ENCODE results near the gene MAN2A2.

MAN2A2 gene

DNA sequence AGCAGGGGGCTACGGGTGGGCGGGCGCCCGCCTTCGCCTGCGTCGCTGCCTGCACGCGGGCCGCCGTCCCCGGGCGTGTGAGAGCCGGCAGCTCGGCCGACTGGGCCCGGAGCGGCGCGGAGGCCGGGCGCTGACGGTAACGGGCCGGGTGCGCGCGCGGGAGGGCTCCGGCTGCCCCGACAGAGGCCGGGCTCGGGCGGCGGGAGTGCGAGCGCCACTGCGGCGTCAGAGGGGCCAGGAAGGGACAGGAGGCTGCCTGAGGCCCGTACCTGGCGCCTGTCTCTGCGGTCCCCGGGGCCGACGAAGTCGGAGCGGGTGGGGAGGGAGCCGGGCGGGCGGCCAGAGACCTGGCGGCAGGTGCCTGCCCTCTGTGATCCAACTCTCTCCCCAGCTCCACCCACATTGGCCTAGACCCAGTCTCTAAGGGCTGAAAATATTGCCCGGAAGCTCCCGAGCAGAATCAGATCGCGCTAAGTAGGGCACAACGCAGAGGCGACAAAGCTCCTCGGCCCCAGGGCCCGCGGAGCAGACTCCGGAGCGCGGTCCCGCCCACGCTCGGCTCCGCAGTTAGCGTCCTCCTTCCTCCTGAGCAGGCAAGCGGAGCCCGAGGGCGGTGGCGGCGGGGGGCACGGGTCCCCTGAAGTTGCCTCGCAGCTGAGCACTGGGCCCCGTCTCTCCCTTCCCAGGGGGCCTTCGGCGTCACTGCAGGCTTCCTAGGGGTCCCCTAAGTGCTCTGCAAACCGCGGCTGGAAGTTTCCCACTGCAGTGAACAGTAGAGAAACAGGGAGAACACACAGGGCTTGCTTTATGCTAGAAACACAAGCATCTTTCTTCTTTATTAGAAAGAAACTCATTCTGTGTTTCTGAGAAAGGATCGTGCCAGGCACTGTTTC is at the start of gene MAN2A2:
Gene MAN2A2 (plus strand): TSS at position 463 of the 893 bp plus-strand sequence. CDS start 906 bp downstream, outside the sequence.
- in situ Hi-C loops (cut with HindIII; ENCODE audit: low sequenced_read_pairs): no loop called here

DNA sequence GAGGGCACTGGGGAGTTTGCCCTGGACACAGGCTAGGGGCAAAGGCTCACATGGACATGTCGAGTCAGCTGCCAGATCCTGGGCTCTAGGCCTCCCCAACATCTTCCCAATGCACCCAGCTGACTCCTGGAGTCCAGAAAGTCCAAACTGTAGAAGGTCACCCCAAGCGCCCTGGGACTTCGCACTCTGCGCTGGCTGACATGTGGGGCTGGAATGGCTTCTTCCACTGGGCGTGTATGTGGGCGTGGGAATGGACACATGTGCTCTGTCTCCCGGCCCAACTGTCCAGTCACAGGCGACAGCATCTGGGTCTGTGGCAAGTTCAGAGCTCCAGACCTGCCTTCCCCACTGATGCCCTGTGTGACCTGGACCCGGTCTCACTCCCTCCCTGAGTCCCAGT is 48.0 kb upstream of the MAN2A2 start:
- in situ Hi-C loops (cut with HindIII; ENCODE audit: low sequenced_read_pairs): no loop called here

GRCh38 chr15:90857337-90857736 is 45.8 kb upstream of the MAN2A2 start:
- in situ Hi-C loops (cut with HindIII; ENCODE audit: low sequenced_read_pairs): no loop called here

DNA sequence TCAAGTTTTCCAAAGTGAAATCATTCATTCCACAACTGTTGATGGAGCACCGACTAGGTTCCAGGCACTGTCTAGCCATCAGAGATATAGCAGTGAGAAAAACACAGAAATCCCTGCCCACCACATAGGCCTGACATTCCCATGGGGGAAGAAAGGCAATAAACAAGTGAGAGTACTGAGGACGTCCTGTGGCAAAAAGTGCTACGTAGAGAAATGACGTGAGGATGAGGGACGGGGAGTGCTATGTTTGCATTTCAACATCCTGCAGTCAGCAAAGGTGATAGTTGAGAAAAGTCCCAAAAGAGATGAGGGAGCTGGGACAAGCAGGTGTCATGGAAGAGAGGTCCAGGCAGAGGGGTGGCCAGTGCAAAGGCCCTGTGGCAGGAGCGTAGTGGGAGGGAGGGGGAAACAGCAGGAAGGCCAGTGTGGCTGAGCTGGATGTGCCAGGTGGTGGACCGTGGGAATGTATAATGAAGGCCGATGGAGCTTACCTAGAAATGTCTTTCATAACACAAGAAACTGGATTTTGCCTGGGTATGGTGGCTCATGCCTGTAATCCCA is 45.1 kb upstream of the MAN2A2 start:
- in situ Hi-C loops (cut with HindIII; ENCODE audit: low sequenced_read_pairs): no loop called here

GRCh38 chr15:90859234-90860131 is 43.6 kb upstream of the MAN2A2 start:
- in situ Hi-C loops (cut with HindIII; ENCODE audit: low sequenced_read_pairs): no loop called here

GRCh38 chr15:90860450-90860849 is 42.7 kb upstream of the MAN2A2 start:
- in situ Hi-C loops (cut with HindIII; ENCODE audit: low sequenced_read_pairs): no loop called here

DNA sequence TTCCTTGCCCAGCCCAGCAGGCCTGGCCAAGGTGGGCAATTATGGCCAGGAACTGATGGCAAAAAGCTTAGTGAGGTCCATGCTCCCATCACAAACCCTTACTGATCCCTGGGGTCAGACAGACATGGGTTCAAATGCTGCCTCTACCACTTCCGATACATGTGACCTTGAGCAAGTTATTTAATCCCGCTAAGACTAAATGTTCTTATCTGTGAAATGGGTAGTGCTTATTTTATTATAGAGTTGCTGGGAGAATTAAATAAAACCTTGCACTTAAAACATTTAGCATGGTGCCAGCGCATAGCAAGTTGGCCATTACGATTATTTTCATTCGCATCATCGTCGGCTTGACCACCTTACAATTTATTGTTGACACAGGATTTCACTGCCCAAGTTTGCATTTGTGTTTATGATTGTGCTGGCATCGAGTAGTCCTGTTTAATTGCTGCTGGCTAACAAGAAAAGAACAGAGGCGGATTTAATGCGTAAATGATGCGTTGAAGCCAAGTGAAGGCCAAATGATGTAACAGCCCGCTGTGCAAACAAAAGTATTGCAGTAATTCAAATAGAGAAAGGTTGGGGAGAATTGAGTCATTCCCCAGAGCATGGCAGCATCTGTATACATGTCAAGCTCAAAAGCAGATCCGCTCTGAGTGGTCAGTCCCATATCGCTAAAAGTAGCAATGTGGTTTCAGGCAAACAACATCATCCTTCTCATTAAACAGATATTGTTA is 42.0 kb upstream of the MAN2A2 start:
- in situ Hi-C loops (cut with HindIII; ENCODE audit: low sequenced_read_pairs): no loop called here

DNA sequence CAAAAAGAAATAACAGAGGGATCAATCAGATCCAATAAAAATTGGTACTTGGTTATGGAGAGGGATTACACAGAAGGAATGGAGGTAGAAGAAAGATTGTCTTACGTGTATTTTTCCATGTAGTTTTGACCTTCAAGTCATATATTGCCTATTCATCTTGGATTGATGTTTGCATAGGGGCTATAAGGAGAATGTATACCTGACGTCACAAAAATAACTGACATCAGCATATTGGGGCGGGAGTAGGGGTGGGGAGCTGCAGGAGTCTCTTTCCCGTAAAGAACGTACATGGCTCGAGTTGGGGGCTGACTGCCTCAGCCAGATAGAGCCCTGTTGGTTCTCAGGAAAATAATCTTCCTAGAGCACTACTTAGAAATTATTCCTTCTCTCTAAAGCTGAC is 40.6 kb upstream of the MAN2A2 start:
- in situ Hi-C loops (cut with HindIII; ENCODE audit: low sequenced_read_pairs): no loop called here

DNA sequence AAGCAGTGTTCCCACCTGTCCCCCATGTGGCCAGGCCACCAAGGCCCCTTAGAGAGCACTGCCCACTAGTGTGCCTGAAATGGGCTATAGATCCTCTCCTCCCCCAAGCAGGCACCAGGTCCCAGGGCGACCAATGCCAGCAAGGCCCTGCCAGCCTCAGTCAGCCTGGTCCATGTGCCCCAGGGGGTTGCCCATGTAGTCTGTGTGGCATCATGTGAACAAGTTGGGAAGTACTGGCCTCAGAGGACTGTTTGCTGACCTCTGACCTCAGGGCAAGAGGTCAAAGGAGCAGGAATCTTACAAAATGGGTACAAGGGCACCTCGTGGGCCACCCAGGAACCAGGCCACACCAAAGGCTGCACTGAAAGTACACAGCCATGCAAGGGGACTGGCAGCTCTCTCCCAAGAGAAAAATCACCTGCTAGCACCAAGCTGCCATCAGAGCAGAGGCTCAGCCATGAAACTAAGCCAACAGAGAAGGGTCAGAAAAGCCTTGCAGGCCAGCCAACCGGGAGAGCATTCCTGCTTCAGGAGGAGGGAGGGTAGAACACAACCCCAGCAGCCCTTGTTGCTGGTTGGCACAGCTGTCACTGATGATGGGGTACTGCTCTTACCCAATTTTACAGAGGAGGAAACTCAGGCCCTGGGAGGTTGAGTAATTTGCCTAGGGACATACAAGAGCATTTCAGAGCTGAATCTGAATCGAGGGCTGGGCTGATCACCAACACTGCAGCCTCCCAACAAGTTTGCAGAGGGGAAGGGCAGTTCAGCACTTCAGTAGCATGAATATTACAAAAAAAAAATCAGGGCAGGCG is 39.9 kb upstream of the MAN2A2 start:
- in situ Hi-C loops (cut with HindIII; ENCODE audit: low sequenced_read_pairs): no loop called here

DNA sequence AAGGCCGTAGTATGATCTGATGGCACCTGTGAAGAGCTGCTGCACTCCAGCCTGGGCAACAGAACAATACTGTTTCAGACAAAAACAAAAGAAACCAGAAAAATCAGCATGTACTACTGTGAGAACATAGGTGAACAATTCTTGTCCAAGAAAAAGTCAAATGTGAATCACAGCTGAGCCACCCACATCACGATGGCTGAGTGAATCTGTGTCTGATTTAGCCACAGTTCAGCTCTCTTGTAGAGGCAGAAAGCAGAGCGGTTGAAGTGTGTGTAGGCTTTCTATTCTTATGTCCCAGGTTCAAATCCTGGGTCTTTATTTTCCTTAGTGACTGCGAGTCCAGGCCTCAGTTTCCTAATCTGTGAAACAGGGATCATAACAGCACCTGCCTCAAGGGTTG is 39.1 kb upstream of the MAN2A2 start:
- in situ Hi-C loops (cut with HindIII; ENCODE audit: low sequenced_read_pairs): no loop called here

DNA sequence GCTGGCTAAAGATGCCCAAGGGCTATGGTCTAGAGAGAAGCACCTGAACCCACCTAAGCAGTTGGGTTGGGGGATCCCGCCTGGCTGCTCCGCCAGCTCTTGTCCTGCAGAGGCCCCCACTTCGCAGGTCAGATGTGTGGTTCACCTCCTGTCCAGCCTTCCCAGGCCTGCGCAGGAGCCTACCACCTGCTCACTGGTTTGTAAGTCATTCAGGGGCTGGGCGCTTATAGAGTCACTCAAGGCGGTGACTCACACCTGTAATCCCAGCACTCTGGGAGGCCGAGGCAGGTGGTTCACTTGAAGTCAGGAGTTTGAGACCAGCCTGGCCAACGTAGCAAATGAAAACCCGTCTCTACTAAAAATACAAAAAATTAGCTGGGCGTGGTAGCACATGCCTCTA is 38.6 kb upstream of the MAN2A2 start:
- in situ Hi-C loops (cut with HindIII; ENCODE audit: low sequenced_read_pairs): no loop called here

DNA sequence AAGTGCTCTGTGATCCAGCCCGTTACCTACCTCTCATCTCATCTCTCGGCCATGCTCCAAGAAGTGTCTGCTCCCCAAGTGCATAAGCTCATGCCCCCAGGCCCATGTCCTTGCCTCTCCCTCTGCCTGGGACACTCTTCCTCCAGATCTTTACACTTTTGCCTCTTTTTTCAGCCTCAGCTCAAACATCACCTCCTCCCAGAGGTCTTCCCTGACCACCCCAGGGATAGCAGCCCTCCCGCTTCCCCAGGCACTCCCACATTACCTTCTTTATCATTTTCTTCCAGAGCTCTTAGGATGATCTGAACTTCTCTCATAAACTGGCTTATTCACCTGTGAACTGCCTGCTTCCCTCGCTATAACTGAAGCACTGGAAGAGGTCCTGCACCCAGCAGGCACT is 37.4 kb upstream of the MAN2A2 start:
- in situ Hi-C loops (cut with HindIII; ENCODE audit: low sequenced_read_pairs): no loop called here

DNA sequence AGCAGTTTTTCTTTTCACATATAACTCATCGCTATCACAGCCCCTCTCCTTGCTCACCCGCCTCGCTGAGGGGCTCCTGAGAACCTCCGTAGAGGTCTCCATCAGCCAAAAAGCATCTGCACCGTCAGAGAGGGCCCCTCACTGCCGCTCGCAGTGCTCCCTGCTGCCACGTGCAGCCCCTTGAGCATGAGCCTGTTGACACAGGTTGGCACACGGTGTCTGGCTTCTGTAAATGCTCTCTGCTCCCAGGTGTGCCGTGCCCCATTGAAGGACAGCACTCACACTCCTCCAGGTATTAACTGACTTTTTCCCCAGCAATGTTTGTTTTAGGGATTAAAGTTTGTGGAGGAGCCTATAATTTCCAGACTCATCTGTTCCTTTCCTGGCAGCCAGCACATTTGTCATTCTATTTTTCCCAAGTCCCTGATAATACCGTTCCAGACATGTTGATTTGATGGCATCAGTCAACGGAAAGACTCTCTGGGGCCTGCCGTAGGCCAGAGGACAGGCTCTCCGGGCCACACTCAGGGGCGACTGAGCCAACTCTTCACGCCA is 36.9 kb upstream of the MAN2A2 start:
- in situ Hi-C loops (cut with HindIII; ENCODE audit: low sequenced_read_pairs): no loop called here

GRCh38 chr15:90866800-90867199 is 36.3 kb upstream of the MAN2A2 start:
- in situ Hi-C loops (cut with HindIII; ENCODE audit: low sequenced_read_pairs): no loop called here

DNA sequence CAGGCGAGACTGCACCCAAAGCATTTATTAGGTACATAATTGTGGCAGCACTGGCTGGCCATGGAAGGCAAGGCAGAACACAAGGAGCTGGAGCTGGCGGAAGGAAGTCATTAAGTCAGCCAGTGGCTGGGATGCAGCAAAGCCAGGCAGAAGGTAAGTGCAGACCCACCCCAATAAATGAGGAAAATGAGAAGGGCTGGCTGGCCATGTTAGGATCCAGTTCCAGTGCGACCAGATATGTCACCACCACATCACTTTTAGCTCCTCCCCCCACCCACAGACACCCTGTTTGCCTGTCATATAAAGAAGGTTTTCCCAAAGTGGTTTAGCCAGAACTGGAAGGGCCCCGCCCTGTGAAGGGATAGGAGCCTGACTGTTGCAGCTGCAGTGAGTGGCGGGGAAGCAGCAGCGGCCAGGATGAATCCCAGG is 34.8 kb upstream of the MAN2A2 start, which contains the start of gene FURIN:
Gene FURIN (plus strand): TSS at position 328 of the 429 bp plus-strand sequence. CDS start 7,153 bp downstream, outside the sequence.
- in situ Hi-C loops (cut with HindIII; ENCODE audit: low sequenced_read_pairs): no loop called here

DNA sequence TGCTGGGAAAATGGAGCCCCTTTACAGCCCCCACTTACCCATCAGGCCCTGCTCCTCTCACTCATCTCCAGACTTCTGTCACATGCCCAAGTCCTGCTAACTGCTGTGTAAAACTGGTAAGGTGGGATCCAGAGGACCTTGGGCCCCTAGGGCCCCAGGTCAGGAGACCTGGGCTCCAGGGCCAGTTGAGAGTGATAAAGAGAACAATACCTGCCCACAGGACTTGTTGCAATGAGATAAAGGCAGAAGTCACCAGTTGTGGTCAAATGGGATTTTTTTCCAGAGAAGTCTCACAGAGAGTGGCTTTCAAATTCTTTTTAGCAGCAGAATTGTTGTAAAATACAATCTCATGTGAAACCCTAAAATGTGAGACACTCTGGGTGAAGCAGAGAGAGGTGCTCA is 34.0 kb upstream of the MAN2A2 start:
- in situ Hi-C loops (cut with HindIII; ENCODE audit: low sequenced_read_pairs): no loop called here

- in situ Hi-C loops (cut with HindIII; ENCODE audit: low sequenced_read_pairs): no loop called here
These were observed 33.3 kb upstream of the MAN2A2 start for GRCh38 chr15:90869601-90870353.

- in situ Hi-C loops (cut with HindIII; ENCODE audit: low sequenced_read_pairs): no loop called here
These were observed 32.6 kb upstream of the MAN2A2 start for GRCh38 chr15:90870354-90871138.
